Right lobe of liver (tissue), 6 donors: Measurements from ENCODE around the gene OTOP2. TPM values are rescaled to one million over a fixed set of nuclear protein-coding genes. Genes with fewer than 3 reads are reported as not detected.

Experiments
- ATAC-seq, 4 donors: fragments of 200-7000 bp; cut with Tn5 transposase; one replicate each; pipeline ENCODE4 v1.9.1; 2020; ENCODE audit warnings: mild to moderate bottlenecking in 4 of 4, moderate library complexity in 4 of 4
- DNase-seq, 3 donors: peaks; one replicate each; pipeline ENCODE4 v3.0.0-alpha.2; 2020
- H3K27ac ChIP-seq, 3 donors: fragments of 200-600 bp; one replicate each; pipeline ENCODE4 v1.8.0; 2022
- H3K27me3 ChIP-seq, 2 donors: fragments of 200-600 bp; one replicate each; pipeline ENCODE4 v1.8.0; 2022
- H3K36me3 ChIP-seq, 4 donors: fragments of 200-600 bp; sonication (generic) in 1 of 4; one replicate each; pipeline versions ENCODE4 v1.5.1 to v1.8.0; 2017 to 2022; ENCODE audit warnings: control low read depth in 1 of 4
- H3K4me1 ChIP-seq, 4 donors: fragments of 200-600 bp; sonication (generic) in 1 of 4; one replicate each; pipeline versions ENCODE4 v1.5.1 to v1.8.0; 2017 to 2022; ENCODE audit warnings: control low read depth in 1 of 4
- H3K4me3 ChIP-seq, 3 donors: fragments of 200-600 bp; one replicate each; pipeline ENCODE4 v1.8.0; 2022
- H3K9me3 ChIP-seq, 4 donors: fragments of 200-600 bp; sonication (generic) in 1 of 4; one replicate each; pipeline versions ENCODE4 v1.5.1 to v1.8.0; 2017 to 2022; ENCODE audit warnings: control low read depth in 1 of 4
- CTCF ChIP-seq, 4 donors: fragments of 200-600 bp in 3 of 4; fragments of 450-650 bp in 1 of 4; IDR thresholded peaks; one replicate each; pipeline versions ENCODE4 v1.5.1 to v1.8.0; 2016 to 2022; ENCODE audit warnings: antibody characterized with exemption in 4 of 4, mild to moderate bottlenecking in 2 of 4
- POLR2A ChIP-seq: fragments of 450-650 bp; IDR thresholded peaks from one replicate; pipeline ENCODE4 v1.6.1; 2017; ENCODE audit warnings: antibody characterized with exemption, mild to moderate bottlenecking
- WGBS: methylation state at CpG from one replicate; pipeline ENCODE4 v1.1.6; 2018; ENCODE audit warnings: low coverage, low lambda C conversion rate; ENCODE audit not compliant: insufficient coverage; ENCODE audit errors: missing lambda C conversion rate; 5-methylcytosine and 5-hydroxymethylcytosine counted together
- intact Hi-C, 2 donors: fragments of 100-400 bp; cut with DNase I; formaldehyde crosslinking; loops; one replicate each; pipeline versions ENCODE4 v1.11.2 to v1.14.1; 2022
- total RNA-seq, 6 experiments: library from RNA; depleted of rRNA in 2 of 6; stranded (reverse); fragments of >200 nt in 2 of 6; fragmentation: NEBNext Ultra II Directional in 3 of 6; extraction: Animal tissue kit (Norgen Biotek cat#: 25700) in 3 of 6; gene quantifications; one replicate each; pipeline versions ENCODE4 v1.1.0 to v1.2.4, GENCODE V29; 2016 to 2023
- donor health status: DM: no; HTN: yes; CAD: no.
- donor health status: DM: no; HTN: no; CAD: no.
- donor health status: DM: no; HTN: no; CAD: no.
- donor health status: DM: no; HTN: yes; CAD: no.
- donor health status: DM: no; HTN: yes; CAD: no.

OTOP2 gene
- total RNA-seq, 6 experiments from 2014 or later = not detected

DNA sequence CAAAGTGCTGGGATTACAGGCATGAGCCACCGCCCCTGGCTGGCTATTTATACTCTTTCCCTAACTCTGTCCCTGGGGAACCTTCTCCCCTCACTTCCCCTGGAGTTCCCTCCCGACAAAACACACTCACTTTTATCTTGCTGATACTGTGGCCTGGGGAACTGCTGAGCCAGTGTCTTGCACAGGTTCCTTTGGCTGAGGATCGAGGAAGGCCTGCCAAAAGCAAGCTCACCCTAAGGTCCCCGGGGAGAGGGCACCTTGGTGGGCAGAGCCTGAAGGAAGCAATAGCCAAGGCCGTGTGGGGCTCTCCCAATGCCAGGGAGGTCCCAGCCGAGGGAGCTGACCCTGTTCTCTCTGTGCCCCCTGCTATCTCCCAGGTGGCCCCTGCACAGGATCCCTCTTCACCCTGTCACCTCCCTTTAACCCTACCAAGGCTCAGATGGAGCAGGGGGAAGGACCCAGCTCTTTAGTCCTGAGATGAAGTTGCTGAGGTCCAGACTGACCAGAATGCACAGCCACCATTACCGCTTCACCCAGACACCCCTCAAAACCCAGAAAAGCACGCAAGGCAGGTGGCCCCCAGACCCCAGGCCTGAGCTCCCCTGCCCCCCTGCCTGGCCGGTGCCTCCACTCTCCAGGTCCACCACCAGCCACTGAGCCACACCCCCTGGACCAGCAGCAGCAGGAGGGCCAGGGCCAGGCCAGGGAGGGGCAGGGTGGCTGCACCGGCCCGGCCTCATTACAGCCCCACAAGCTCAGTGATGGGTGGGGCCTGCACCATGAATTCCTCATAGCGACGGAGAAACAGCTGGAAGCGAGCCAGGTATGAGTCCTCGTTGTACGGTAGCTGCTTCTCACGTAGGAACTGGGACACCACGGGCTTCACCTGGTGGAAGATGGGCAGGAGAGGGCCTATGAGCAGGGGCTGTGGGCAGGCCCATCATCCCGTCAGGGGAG lies 46.2 kb upstream of the OTOP2 start:
- H3K27ac ChIP-seq = no peak overlapping the region
- ATAC-seq (no peak), DNase-seq (no peak)
- TF ChIP-seq POLR2A = no peak
- TF ChIP-seq CTCF (IDR thresholded peaks at IDR 0.05) = no peak
- H3K27me3 ChIP-seq = no peaks in the 10 kb centered on the region
- peaks cover 0 to 7% (median 4%) of the 10 kb centered on the region in 4 donors for H3K4me1 ChIP-seq
- H3K9me3 ChIP-seq = no peaks in the 10 kb centered on the region
- H3K4me3 ChIP-seq = no peak overlapping the region
- H3K36me3 ChIP-seq = no peaks in the 10 kb centered on the region
- 72% methylated on average over 8 of the region's 19 CpGs for WGBS
- intact Hi-C loops = no loop called here

- H3K36me3 ChIP-seq = no peaks in the 10 kb centered on the region
- peaks cover 0 to 6% (median 4%) of the 10 kb centered on the region in 4 donors for H3K4me1 ChIP-seq
- ATAC-seq (no peak), DNase-seq (no peak)
- TF ChIP-seq POLR2A = no peak
- H3K27me3 ChIP-seq = no peaks in the 10 kb centered on the region
- H3K4me3 ChIP-seq = no peak overlapping the region
- intact Hi-C loops = no loop called here
- H3K27ac ChIP-seq = no peak overlapping the region
- 60% methylated on average over 1 of the region's 2 CpGs for WGBS
- H3K9me3 ChIP-seq = no peaks in the 10 kb centered on the region
Measured at GRCh38 chr17:74878658-74879057, 45.4 kb upstream of the OTOP2 start.

- Histone ChIP-seq H3K27me3 (no peaks in the 10 kb centered on the region), H3K27ac (no peak overlapping the region), H3K4me1 (peaks cover 0 to 3% (median 0%) of the 10 kb centered on the region in 4 donors), H3K4me3 (no peak overlapping the region), H3K36me3 (no peaks in the 10 kb centered on the region), H3K9me3 (no peaks in the 10 kb centered on the region)
- intact Hi-C loops = no loop called here
- no peak for TF ChIP-seq CTCF (IDR thresholded peaks at IDR 0.05)
- TF ChIP-seq POLR2A = no peak
- WGBS = 86% methylated on average over 12 of the region's 16 CpGs
- DNase-seq (no peak), ATAC-seq (no peak)
Measured at GRCh38 chr17:74879308-74879707, 44.8 kb upstream of the OTOP2 start.

- ATAC-seq (no peak), DNase-seq (no peak)
- H3K27ac ChIP-seq = no peak overlapping the region
- no peak overlapping the region for H3K4me3 ChIP-seq
- H3K4me1 ChIP-seq = peaks cover 0 to 3% (median 0%) of the 10 kb centered on the region in 4 donors
- no peaks in the 10 kb centered on the region for H3K36me3 ChIP-seq
- intact Hi-C loops = no loop called here
- no peaks in the 10 kb centered on the region for H3K27me3 ChIP-seq
- WGBS = no CpG with 5 or more reads among the region's 11 CpGs
- H3K9me3 ChIP-seq = no peaks in the 10 kb centered on the region
- TF ChIP-seq CTCF (IDR thresholded peaks at IDR 0.05) (no peak), POLR2A (no peak)
Measured at GRCh38 chr17:74881073-74881472, 43.0 kb upstream of the OTOP2 start.

- 100% methylated on average over 1 of the region's 20 CpGs for WGBS
- ATAC-seq = no peak
- Histone ChIP-seq H3K36me3 (no peaks in the 10 kb centered on the region), H3K4me1 (peaks cover 0 to under 1% (median 0%) of the 10 kb centered on the region in 4 donors), H3K27ac (no peak overlapping the region), H3K9me3 (no peaks in the 10 kb centered on the region), H3K4me3 (no peak overlapping the region), H3K27me3 (no peaks in the 10 kb centered on the region)
- TF ChIP-seq POLR2A (no peak), CTCF (IDR thresholded peaks at IDR 0.05) (no peak)
- intact Hi-C loops = no loop called here
- no peak for DNase-seq
Measured at GRCh38 chr17:74882517-74883240, 41.4 kb upstream of the OTOP2 start.
